Adrenal gland (tissue), 5 donors: ENCODE measurements around the gene RAD51B.

ENCODE experiments used
- POLR2A ChIP-seq, 2 donors: fragments of 450-650 bp; IDR thresholded peaks; one replicate each; pipeline ENCODE4 v1.6.1; 2017; ENCODE audit warnings: antibody characterized with exemption in 2 of 2, mild to moderate bottlenecking in 2 of 2, moderate library complexity in 1 of 2
- TF ChIP-seq, protein P1 (sequence below), 6 experiments: fragments of 450-650 bp in 4 of 6; fragments of 200-600 bp in 2 of 6; sonication (generic) in 1 of 6; IDR thresholded peaks; 1 replicate in 5 of 6; 2 replicates in 1 of 6; pipeline versions ENCODE4 v1.5.1 to v1.8.0; 2016 to 2021; ENCODE audit warnings: antibody characterized with exemption in 6 of 6, mild to moderate bottlenecking in 2 of 6, moderate library complexity in 1 of 6
- donor health status: DM: no; HTN: no; CAD: no.

DNA sequence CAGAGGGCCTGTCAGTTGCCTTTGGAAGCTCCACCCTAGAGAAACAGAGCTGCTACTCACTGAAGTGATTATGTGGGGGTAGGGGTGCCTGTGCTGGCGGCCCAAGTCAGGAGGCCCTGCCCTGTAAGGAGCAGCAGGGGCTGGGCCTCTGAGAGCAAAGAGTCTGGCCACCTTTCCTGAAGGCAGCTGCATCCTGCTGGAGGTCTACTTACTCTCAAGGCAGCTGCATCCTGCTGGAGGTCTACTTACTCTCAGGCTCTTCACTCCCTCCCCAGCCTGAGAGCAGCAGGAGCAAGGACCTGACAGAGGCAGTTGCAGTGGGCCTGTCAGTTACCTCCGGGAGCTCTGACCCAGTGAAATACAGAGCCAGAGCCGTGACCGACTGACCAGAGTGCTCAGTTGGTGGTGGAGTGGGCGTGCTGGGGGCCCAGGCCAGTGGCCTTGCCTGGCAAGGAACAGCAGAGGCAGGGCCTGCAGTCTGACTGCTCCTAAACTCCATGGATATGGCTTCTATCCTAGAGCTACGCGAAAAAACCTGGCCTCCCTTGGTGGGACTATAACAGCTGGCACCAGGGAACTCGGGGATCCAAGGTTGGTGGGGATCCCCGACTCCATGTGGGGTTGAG lies 32.3 kb downstream of the RAD51B start:
- TF ChIP-seq, protein P1, sequence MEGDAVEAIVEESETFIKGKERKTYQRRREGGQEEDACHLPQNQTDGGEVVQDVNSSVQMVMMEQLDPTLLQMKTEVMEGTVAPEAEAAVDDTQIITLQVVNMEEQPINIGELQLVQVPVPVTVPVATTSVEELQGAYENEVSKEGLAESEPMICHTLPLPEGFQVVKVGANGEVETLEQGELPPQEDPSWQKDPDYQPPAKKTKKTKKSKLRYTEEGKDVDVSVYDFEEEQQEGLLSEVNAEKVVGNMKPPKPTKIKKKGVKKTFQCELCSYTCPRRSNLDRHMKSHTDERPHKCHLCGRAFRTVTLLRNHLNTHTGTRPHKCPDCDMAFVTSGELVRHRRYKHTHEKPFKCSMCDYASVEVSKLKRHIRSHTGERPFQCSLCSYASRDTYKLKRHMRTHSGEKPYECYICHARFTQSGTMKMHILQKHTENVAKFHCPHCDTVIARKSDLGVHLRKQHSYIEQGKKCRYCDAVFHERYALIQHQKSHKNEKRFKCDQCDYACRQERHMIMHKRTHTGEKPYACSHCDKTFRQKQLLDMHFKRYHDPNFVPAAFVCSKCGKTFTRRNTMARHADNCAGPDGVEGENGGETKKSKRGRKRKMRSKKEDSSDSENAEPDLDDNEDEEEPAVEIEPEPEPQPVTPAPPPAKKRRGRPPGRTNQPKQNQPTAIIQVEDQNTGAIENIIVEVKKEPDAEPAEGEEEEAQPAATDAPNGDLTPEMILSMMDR (IDR thresholded peaks at IDR 0.05): no peak
- TF ChIP-seq POLR2A (IDR thresholded peaks at IDR 0.05): no peak
